HG03442 (cell line): ENCODE data around the gene CNOT9.

ENCODE experiments used
- ATAC-seq: cut with Tn5 transposase; IDR thresholded peaks from one replicate; pipeline ENCODE4 v1.9.1; 2021; ENCODE audit warnings: mild to moderate bottlenecking, moderate library complexity; ENCODE audit not compliant: unreplicated experiment

The CNOT9 gene

GRCh38 chr2:218643751-218644310 is 75.2 kb downstream of the CNOT9 start:
- no peak for ATAC-seq

- ATAC-seq: no peak
Observed at GRCh38 chr2:218644721-218645120, 76.1 kb downstream of the CNOT9 start.

GRCh38 chr2:218645126-218645525 is 76.5 kb downstream of the CNOT9 start:
- no peak for ATAC-seq
